Natural killer cell treated with Interleukin-12 subunit alpha and Interleukin-12 subunit beta and Interleukin-15 and Interleukin-18, amount 100 ng/mL, for 72 hours (primary cell): ENCODE results near the gene TMCC3. TPM values are rescaled to one million over a fixed set of nuclear protein-coding genes. Genes with fewer than 3 reads are reported as not detected.
"Not testable (repeated sequence)": the region's sequence is repeated elsewhere in the genome, so short reads cannot be mapped to it uniquely, and the experiment has no call there.

ENCODE experiments used
- ATAC-seq, 2 donors: fragments of 150-1000 bp; cut with Tn5 transposase in 1 of 2; sonication (Bioruptor Pico), chemical (Tn5 transposase) in 1 of 2; 2 replicates each; pipeline ENCODE4 v1.10.0; 2021
- DNase-seq: peaks from one replicate; pipeline ENCODE4 v3.0.0; 2022; ENCODE audit warnings: low spot score
- H3K27ac Mint-ChIP-seq, 2 donors: 1 replicate in 1 of 2; 2 replicates in 1 of 2; pipeline ENCODE4 v1.8.0; 2022; ENCODE audit warnings: mixed read lengths in 2 of 2, mild to moderate bottlenecking in 1 of 2, moderate library complexity in 1 of 2
- H3K27me3 Mint-ChIP-seq, 2 donors: 1 replicate in 1 of 2; 2 replicates in 1 of 2; pipeline ENCODE4 v1.8.0; 2022; ENCODE audit warnings: mixed read lengths in 2 of 2
- H3K36me3 Mint-ChIP-seq: one replicate; pipeline ENCODE4 v1.8.0; 2022; ENCODE audit warnings: mixed read lengths
- H3K4me1 Mint-ChIP-seq, 2 donors: 1 replicate in 1 of 2; 2 replicates in 1 of 2; pipeline ENCODE4 v1.8.0; 2022; ENCODE audit warnings: low read depth in 2 of 2, mixed read lengths in 2 of 2, mild to moderate bottlenecking in 1 of 2
- H3K4me3 Mint-ChIP-seq: one replicate; pipeline ENCODE4 v1.8.0; 2022; ENCODE audit warnings: mixed read lengths
- H3K9me3 Mint-ChIP-seq: 2 replicates; pipeline ENCODE4 v1.8.0; 2022; ENCODE audit warnings: mixed read lengths
- total RNA-seq, 2 donors: library from RNA; stranded (reverse); gene quantifications; one replicate each; pipeline ENCODE4 v1.2.3, GENCODE V29; 2022

The TMCC3 gene
- total RNA-seq, 2 donors from 2014 or later, result 1.8 to 3.5 TPM

DNA sequence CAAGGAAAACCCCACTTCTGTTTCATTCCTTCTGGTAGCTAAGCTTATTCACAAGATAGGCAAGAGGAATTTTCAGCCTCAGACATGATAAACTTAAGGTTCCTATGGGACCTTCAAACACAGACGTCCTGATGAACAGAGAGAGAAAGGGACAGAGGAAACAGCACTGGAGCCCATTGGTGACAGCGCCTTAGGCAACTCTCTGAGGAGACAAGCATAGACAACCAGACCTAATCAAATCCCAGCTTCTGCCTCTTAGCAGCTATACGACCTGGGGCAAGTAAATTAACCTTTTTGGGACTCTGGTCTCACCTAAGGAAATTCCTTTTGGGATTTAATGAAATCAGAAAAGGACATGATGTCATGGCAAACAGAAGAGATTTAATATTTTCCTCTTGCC is 33.3 kb downstream of the TMCC3 start:
- ATAC-seq, result no peak
- Mint-ChIP-seq H3K27me3 (no peaks in the 10 kb centered on the region), H3K9me3 (no peaks in the 10 kb centered on the region), H3K36me3 (no peaks in the 10 kb centered on the region), H3K4me1 (peaks cover 11 to 22% of the 10 kb centered on the region in 2 donors), H3K4me3 (no peak overlapping the region), H3K27ac (no peak overlapping the region)
- DNase-seq, result no peak

DNA sequence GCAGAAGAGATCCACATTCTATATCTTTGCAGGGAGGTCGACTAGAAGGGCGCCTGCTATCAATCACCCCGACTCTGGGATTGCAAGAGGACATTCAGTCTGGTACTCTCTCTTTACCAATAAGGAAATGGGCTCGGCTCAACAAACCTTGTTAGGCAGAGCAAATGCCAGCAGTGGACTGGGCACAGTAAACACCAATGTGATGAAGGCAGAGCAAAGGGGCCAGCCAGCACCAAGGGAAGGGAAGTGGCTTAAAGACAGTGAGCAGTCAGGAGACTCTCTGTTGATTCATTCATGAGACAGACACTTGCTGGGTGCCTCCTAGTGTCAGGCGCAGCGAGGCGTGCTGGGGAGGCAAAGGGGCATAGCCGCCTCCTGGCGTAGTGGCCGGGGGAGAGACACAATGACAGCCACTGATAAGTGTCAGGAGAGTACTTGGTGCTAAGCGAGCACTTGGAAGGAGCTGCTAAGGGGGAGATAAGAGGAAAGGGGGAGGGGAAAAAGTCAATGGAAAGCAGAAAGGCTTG is 34.1 kb downstream of the TMCC3 start:
- Mint-ChIP-seq H3K27me3 (no peaks in the 10 kb centered on the region), H3K4me3 (no peak overlapping the region), H3K9me3 (no peaks in the 10 kb centered on the region), H3K4me1 (peaks cover 2 to 13% of the 10 kb centered on the region in 2 donors), H3K27ac (no peak overlapping the region), H3K36me3 (no peaks in the 10 kb centered on the region)
- ATAC-seq, result no peak
- DNase-seq, result no peak

DNA sequence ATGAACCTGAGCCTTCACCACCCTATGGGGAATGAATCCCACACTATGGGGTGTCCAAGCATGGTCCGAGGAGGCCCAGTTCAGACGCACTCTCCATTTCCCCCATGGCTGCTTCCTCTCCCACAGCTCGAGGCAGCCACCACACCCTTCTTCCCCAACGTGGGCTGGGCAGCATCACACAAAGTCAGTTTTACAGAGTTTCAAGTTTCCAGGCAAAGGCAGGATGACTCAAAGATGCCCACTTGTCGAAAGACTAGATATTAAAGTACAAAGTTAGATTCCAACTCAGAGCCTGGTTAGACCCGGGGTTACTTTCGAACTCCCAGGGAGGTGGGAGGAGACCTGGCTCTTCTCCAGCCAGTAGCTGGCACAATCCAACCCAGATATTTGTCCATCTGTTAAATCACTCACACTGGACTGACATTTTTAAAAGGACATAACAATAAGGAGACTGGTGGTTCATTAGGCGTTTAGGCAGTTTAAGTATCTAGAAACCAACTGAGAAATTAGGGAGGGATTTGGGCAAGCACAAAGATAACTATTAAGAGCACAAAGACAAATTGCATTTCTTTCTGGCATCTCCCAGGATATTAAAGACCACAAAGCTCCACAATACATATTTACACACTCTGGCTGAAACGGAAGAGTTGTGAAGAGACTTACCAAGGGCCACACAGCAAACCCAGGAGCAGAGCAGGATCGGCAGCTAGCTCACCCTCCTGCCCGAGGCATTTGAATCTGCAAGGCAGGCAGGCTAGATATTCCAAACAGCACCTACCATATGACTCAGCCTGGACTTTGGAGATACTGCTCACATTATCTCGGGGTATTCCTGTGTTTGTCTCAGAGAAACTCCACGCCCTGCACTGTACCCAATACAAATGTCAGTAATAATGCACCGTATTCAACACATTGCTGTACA is 34.8 kb downstream of the TMCC3 start:
- H3K4me3 Mint-ChIP-seq, result no peak overlapping the region
- no peaks in the 10 kb centered on the region for H3K36me3 Mint-ChIP-seq
- H3K4me1 Mint-ChIP-seq, result peaks cover 0 to 6% of the 10 kb centered on the region in 2 donors
- DNase-seq (no peak), ATAC-seq (no peak)
- H3K27me3 Mint-ChIP-seq, result no peaks in the 10 kb centered on the region
- peak overlapping the region in 1 of 2 donors; percentile 68 for H3K27ac Mint-ChIP-seq
- no peaks in the 10 kb centered on the region for H3K9me3 Mint-ChIP-seq

DNA sequence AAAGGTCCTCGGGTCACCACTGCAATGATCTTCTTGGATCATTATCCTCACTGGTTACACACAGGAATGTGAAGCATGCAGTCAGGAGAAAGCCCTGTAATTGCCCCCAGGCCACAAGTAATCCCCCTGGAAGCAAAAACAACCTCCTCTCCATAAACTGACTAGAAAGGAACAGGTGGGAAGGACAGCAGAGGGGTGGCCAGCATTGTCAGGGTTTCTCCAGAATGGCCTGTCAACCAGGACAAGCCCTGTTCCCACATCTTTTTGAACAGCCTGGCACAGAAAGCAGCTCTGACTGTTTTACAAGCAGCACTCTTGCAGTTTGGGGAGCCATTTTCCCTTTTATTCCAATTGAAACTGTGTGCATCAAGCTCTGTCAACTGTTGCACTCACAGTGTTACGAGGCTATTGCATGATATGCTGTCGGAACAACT is 36.1 kb downstream of the TMCC3 start:
- Mint-ChIP-seq H3K4me3 (no peak overlapping the region), H3K9me3 (no peaks in the 10 kb centered on the region)

DNA sequence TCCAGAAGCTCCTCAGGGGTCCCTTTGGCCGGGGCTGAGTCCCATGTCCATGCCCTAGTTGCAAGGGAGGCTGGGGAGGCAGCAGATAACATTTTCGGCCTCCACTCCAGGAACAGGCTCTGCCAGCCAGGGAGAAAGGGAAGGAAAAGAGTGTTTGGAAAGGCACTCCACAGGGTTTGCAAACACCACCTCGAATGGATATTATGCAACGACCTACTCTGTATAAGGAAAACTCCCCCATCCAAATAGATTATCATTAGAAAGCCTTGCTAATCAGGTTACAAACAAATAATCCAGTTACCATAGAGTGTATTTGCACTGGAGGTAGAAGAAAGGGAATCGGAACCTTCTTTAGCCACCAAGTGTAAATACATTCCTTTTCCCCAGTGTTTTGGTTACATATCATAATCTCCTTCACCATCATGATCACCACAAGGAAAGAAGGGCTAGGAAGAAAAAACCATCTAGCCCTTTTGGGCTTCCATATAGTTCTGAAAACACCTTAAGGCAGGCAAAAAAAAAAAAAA is 40.4 kb downstream of the TMCC3 start:
- DNase-seq, result no peak
- no peak overlapping the region for H3K27ac Mint-ChIP-seq
- H3K36me3 Mint-ChIP-seq, result peaks cover 12% of the 10 kb centered on the region
- H3K9me3 Mint-ChIP-seq, result no peaks in the 10 kb centered on the region
- no peak for ATAC-seq
- no peaks in the 10 kb centered on the region for H3K27me3 Mint-ChIP-seq
- H3K4me1 Mint-ChIP-seq, result peaks cover 9 to 11% of the 10 kb centered on the region in 2 donors
- H3K4me3 Mint-ChIP-seq, result no peak overlapping the region

More for the DNA sequence above, 36.1 kb downstream of the TMCC3 start:
- no peak for DNase-seq
- Mint-ChIP-seq H3K36me3 (no peaks in the 10 kb centered on the region), H3K4me1 (peaks cover under 1 to 8% of the 10 kb centered on the region in 2 donors), H3K27ac (no peak overlapping the region), H3K27me3 (no peaks in the 10 kb centered on the region)
- ATAC-seq, result no peak

DNA sequence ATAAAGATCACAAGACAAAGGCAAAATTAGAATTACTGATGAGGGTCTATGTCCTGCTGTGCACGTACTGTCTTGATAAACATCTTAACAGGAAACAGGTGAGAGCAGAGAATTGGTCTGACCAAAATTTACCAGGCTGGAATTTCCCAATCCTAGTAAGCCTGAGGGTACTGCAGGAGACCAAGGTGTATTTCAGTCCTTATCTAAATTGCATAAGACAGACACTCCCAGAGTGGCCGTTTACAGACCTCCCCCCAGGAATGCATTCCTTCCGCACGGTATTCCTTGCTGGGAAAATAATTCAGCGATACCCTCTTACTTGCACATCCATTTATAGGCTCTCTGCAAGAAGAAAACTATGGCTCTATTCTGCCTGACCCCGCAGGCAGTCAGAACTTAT is 43.5 kb downstream of the TMCC3 start:
- H3K27me3 Mint-ChIP-seq, H3K4me3 Mint-ChIP-seq, H3K9me3 Mint-ChIP-seq, ATAC-seq, DNase-seq, H3K27ac Mint-ChIP-seq: not testable (repeated sequence)
- H3K4me1 Mint-ChIP-seq, result peaks cover 12 to 24% of the 10 kb centered on the region in 2 donors
- peaks cover 12% of the 10 kb centered on the region for H3K36me3 Mint-ChIP-seq

DNA sequence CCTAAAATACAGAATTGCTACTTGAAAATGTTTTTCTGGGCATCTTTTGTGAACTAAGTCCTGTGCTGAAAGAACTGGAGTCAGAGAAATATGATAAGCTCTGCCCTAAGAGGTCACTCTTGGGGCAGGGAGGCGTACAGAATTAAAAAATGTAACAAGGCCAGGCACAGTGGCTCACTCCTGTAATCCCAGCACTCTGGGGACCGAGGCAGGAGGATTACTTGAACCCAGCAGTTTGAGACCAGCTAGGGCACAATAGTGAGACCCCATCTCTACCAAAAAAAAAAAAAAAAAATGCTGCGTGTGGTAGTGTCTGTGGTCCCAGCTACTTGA is 46.0 kb downstream of the TMCC3 start:
- H3K4me3 Mint-ChIP-seq, result no peak overlapping the region
- H3K36me3 Mint-ChIP-seq, result peaks cover 12% of the 10 kb centered on the region
- no peak overlapping the region for H3K27ac Mint-ChIP-seq
- DNase-seq, result no peak
- no peaks in the 10 kb centered on the region for H3K9me3 Mint-ChIP-seq
- peaks cover 16 to 21% of the 10 kb centered on the region in 2 donors for H3K4me1 Mint-ChIP-seq
- no peaks in the 10 kb centered on the region for H3K27me3 Mint-ChIP-seq
- ATAC-seq, result no peak

DNA sequence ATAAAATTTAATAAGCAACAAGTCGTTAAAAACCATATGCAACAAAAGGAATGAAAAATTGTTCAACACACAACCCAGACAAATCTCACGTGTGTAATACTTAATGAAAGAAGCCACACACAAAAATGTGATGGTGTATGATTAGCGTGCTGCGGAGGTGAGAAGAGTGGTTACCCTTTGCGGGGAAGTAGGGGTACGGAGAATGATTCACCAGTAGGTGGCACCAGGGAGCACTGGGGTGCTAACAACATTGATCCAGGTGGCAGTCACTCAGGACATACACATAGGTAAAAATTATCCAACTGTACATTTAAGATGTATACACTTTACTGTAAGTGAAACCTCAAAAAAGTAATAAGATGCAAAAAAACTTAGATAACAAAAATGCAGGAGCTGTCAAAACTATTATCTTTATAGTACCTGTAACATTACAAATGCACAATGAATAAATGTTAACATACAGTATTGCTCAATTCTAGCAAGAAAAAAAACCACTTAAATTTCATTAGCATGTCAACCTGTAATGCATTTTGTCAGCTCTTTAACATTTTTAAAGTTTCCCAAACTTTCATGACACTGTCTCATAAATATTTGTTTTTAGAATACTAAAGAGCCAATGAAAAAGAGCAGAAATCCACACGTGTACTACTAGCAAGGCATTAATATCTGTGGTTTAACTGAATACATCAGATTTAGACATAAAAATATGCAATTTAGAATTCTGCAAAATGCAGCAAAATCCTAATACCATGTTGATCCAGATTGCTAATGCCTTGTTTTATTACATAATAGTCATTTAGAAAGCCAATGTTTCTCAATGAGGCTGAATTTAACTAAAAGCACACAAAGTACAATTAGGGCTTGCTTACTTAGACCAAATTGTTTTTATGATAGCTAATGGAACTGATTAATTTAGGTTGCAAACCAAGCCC is 46.7 kb downstream of the TMCC3 start:
- Mint-ChIP-seq H3K36me3 (peaks cover 12% of the 10 kb centered on the region), H3K4me3 (no peak overlapping the region), H3K27ac (peak overlapping the region in 1 of 2 donors; percentile 13), H3K27me3 (no peaks in the 10 kb centered on the region), H3K9me3 (no peaks in the 10 kb centered on the region), H3K4me1 (peaks cover 13 to 18% of the 10 kb centered on the region in 2 donors)
- ATAC-seq (peak; percentile 73 to 78), DNase-seq (no peak)

DNA sequence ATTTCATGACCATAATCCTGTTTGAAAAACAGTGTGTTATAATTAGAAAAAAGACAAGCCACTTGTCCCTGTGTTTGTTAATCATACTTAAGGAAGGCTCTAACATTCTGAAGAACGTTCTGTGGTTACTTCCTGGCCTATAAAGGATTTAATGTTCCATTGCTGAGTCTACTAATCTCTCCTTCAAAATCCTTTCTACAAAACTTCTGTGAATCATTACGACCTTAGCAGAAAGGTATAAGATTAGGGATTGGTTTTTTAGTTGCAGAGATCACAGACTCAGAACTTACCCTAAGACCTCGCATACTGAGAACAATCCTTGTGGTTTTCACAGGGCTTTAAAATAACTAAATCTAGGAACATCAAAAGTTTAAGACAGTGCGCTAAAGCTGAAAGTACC is 48.3 kb downstream of the TMCC3 start:
- Mint-ChIP-seq H3K9me3 (no peaks in the 10 kb centered on the region), H3K36me3 (peaks cover 12% of the 10 kb centered on the region), H3K4me3 (no peak overlapping the region), H3K27ac (no peak overlapping the region), H3K27me3 (no peaks in the 10 kb centered on the region), H3K4me1 (peaks cover 8 to 14% of the 10 kb centered on the region in 2 donors)
- DNase-seq, result no peak
- ATAC-seq, result peak in 1 of 2 donors; percentile 51

DNA sequence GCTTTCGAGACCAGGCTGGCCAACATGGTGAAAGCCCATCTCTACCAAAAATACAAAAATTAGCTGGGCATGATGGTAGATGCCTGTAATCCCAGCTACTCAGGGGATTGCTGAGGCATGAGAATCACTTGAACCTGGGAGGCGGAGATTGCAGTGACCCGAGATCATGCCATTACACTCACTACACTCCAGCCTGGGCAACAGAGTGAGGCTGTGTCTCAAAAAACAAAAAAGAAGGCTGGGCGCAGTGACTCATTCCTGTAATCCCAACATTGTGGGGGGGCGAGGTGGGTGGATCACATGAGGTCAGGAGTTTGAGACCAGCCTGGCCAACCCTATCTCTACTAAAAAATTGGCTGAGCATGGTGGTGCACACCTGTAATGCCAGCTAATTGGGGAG is 49.0 kb downstream of the TMCC3 start:
- not testable (repeated sequence) for DNase-seq, H3K4me3 Mint-ChIP-seq, H3K27me3 Mint-ChIP-seq, ATAC-seq, H3K27ac Mint-ChIP-seq, H3K9me3 Mint-ChIP-seq, H3K36me3 Mint-ChIP-seq
- H3K4me1 Mint-ChIP-seq, result peaks cover 10 to 14% of the 10 kb centered on the region in 2 donors

DNA sequence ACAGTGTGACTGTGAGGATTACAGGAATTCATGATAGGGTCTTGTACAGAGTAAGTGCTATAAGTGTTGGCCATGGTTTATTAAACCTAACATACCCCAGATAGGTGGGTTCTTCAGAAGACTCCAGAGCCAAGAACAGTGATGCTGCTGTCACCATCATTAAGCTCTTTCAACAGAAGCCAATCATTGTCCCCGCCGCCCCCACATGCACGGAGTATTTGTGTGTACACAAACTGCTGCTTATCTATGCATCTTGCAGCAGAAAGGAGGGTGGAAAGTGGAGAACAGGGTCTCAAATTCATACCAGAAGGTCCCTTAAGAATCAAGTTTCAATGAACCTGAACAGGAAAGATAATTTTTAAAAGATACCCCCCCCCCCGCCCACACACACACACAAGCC is 51.2 kb downstream of the TMCC3 start:
- Mint-ChIP-seq H3K9me3 (no peaks in the 10 kb centered on the region), H3K27me3 (no peaks in the 10 kb centered on the region), H3K36me3 (no peaks in the 10 kb centered on the region), H3K4me1 (peaks cover 11 to 17% of the 10 kb centered on the region in 2 donors), H3K4me3 (no peak overlapping the region), H3K27ac (no peak overlapping the region)
- no peak for DNase-seq
- ATAC-seq, result no peak

DNA sequence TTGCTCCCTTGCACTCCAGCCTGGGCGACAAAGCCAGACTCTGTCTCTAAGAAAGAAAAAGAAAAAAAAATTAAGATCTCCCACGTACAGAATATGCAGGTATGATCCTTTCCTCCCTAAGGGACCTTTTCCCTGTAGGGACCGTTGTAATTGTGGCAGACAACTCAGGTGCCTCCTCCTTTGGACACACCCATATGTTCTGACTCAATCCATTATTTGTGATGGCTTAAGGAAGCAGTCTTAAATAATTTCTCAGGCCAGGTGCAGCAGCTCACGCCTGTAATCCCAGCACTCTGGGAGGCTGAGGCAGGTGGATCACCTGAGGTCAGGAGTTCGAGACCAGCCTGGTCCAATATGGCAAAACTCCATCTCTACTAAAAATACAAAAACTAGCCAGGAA is 53.1 kb downstream of the TMCC3 start:
- no peaks in the 10 kb centered on the region for H3K9me3 Mint-ChIP-seq
- DNase-seq, result no peak
- H3K4me1 Mint-ChIP-seq, result peaks cover 11 to 13% of the 10 kb centered on the region in 2 donors
- no peak overlapping the region for H3K27ac Mint-ChIP-seq
- no peak overlapping the region for H3K4me3 Mint-ChIP-seq
- no peak for ATAC-seq
- no peaks in the 10 kb centered on the region for H3K27me3 Mint-ChIP-seq
- no peaks in the 10 kb centered on the region for H3K36me3 Mint-ChIP-seq

DNA sequence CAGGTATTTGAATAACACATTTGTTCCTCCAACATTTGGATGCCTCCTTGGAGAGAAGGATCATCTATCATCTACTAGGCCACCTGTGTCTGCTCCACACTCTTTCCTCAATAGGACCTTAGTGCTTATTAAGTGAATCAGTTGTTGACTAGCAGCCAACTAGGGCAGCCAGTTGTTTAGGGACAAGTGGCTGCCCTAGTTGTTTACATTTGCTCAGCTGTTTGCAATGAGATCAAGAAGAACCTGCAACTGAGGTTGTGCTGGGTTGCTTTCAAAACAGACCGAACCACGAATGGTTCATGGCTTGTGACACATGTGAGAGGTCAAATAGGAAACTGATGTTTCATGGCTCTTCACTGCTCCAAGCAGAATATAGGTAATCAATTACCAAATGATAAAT is 53.8 kb downstream of the TMCC3 start:
- no peak for ATAC-seq
- Mint-ChIP-seq H3K36me3 (no peaks in the 10 kb centered on the region), H3K4me1 (peaks cover 10 to 11% of the 10 kb centered on the region in 2 donors), H3K27ac (no peak overlapping the region), H3K4me3 (no peak overlapping the region), H3K27me3 (no peaks in the 10 kb centered on the region), H3K9me3 (no peaks in the 10 kb centered on the region)
- DNase-seq, result no peak
